Neuronal stem cell (in vitro differentiated cells): ENCODE measurements around the gene ZBTB24.

Source experiments
- DNase-seq: peaks from one replicate; pipeline ENCODE4 v3.0.0-alpha.2; 2013; ENCODE audit warnings: low spot score
- H2AFZ ChIP-seq: one replicate; pipeline ENCODE4 v1.6.1; 2013; ENCODE audit warnings: mild to moderate bottlenecking, low read length, inconsistent platforms
- H2AK5ac ChIP-seq: 2 replicates; pipeline ENCODE4 v1.6.1; 2013; ENCODE audit warnings: low read depth, mild to moderate bottlenecking, inconsistent platforms, low read length, moderate library complexity, mixed read lengths
- H2BK120ac ChIP-seq: 2 replicates; pipeline ENCODE4 v1.6.1; 2013; ENCODE audit warnings: low read depth, mild to moderate bottlenecking, inconsistent platforms, low read length, moderate library complexity, mixed read lengths
- H2BK12ac ChIP-seq: one replicate; pipeline ENCODE4 v1.6.1; 2013; ENCODE audit warnings: low read length, inconsistent platforms
- H2BK15ac ChIP-seq: 2 replicates; pipeline ENCODE4 v1.6.1; 2013; ENCODE audit warnings: mild to moderate bottlenecking, low read length, inconsistent platforms, mixed read lengths
- H2BK5ac ChIP-seq: one replicate; pipeline ENCODE4 v1.6.1; 2013; ENCODE audit warnings: inconsistent platforms, mild to moderate bottlenecking, low read length, moderate library complexity
- H3K14ac ChIP-seq: one replicate; pipeline ENCODE4 v1.6.1; 2013; ENCODE audit warnings: low read length, inconsistent platforms
- H3K18ac ChIP-seq: 2 replicates; pipeline ENCODE4 v1.6.1; 2013; ENCODE audit warnings: low read length, inconsistent platforms
- H3K23ac ChIP-seq: 2 replicates; pipeline ENCODE4 v1.6.1; 2013; ENCODE audit warnings: low read depth, mild to moderate bottlenecking, mixed read lengths, low read length, inconsistent platforms; ENCODE audit not compliant: poor library complexity
- H3K27ac ChIP-seq: replicated peaks from 3 replicates; pipeline ENCODE4 v1.5.1; 2013; ENCODE audit warnings: low read length, inconsistent platforms
- H3K27me3 ChIP-seq, 3 experiments: 2 replicates each; pipeline ENCODE4 v1.6.1; 2013; ENCODE audit warnings: low read length in 3 of 3, mild to moderate bottlenecking in 2 of 3, inconsistent platforms in 1 of 3, low read depth in 1 of 3, mixed read lengths in 1 of 3, moderate library complexity in 1 of 3; ENCODE audit not compliant: control insufficient read depth in 3 of 3, insufficient read depth in 3 of 3
- H3K36me3 ChIP-seq, 2 donors: replicated peaks in 1 of 2; 2 replicates each; pipeline ENCODE4 v1.6.1; 2013; ENCODE audit warnings: low read length in 2 of 2; ENCODE audit not compliant: control insufficient read depth in 2 of 2, insufficient read depth in 2 of 2
- H3K4ac ChIP-seq: 2 replicates; pipeline ENCODE4 v1.6.1; 2013; ENCODE audit warnings: inconsistent platforms, mild to moderate bottlenecking, low read length, moderate library complexity
- H3K4me1 ChIP-seq, 2 donors: 1 replicate in 1 of 2; 2 replicates in 1 of 2; pipeline ENCODE4 v1.6.1; 2013; ENCODE audit warnings: low read length in 2 of 2, low read depth in 1 of 2; ENCODE audit not compliant: control insufficient read depth in 2 of 2, insufficient read depth in 1 of 2
- H3K4me2 ChIP-seq: one replicate; pipeline ENCODE4 v1.6.1; 2013; ENCODE audit warnings: mild to moderate bottlenecking, low read length, inconsistent platforms; ENCODE audit not compliant: insufficient read depth, poor library complexity, severe bottlenecking
- H3K4me3 ChIP-seq, 2 donors: 2 replicates each; pipeline ENCODE4 v1.5.1; 2013; ENCODE audit warnings: low read length in 2 of 2, mild to moderate bottlenecking in 2 of 2, inconsistent platforms in 1 of 2, moderate library complexity in 1 of 2
- H3K79me1 ChIP-seq: one replicate; pipeline ENCODE4 v1.6.1; 2013; ENCODE audit warnings: low read depth, mild to moderate bottlenecking, inconsistent platforms, low read length, moderate library complexity
- H3K9ac ChIP-seq: one replicate; pipeline ENCODE4 v1.6.1; 2013; ENCODE audit warnings: mild to moderate bottlenecking, low read depth, low read length, inconsistent platforms; ENCODE audit not compliant: poor library complexity
- H3K9me3 ChIP-seq, 2 donors: replicated peaks in 1 of 2; 2 replicates each; pipeline versions ENCODE3 to v1.6.1; 2013; ENCODE audit warnings: low read length in 2 of 2, mild to moderate bottlenecking in 2 of 2, inconsistent platforms in 1 of 2, low read depth in 1 of 2, mixed read lengths in 1 of 2, moderate library complexity in 1 of 2; ENCODE audit not compliant: control insufficient read depth in 2 of 2, insufficient read depth in 1 of 2
- H4K8ac ChIP-seq: one replicate; pipeline ENCODE4 v1.6.1; 2013; ENCODE audit warnings: low read depth, mild to moderate bottlenecking, inconsistent platforms, low read length, moderate library complexity
- H4K91ac ChIP-seq: one replicate; pipeline ENCODE4 v1.6.1; 2013; ENCODE audit warnings: low read length, low read depth, mild to moderate bottlenecking, inconsistent platforms; ENCODE audit not compliant: poor library complexity
- WGBS, 2 donors: extraction: QIAGEN DNeasy Blood & Tissue Kit; methylation state at CpG; one replicate each; pipeline ENCODE4 v1.1.7; 2013; ENCODE audit warnings: missing lambda C conversion rate in 2 of 2, mixed read lengths in 1 of 2; ENCODE audit not compliant: insufficient read length in 2 of 2, insufficient replicate concordance in 1 of 2; ENCODE audit errors: extremely low coverage in 2 of 2; 5-methylcytosine and 5-hydroxymethylcytosine counted together

The ZBTB24 gene

GRCh38 chr6:109445382-109445781 is 37.6 kb downstream of the ZBTB24 start:
- peaks cover 6 to 7% of the 10 kb centered on the region in 2 donors for H3K4me1 ChIP-seq
- no peak overlapping the region for H3K4me3 ChIP-seq
- no peak overlapping the region for H3K4me2 ChIP-seq
- H3K14ac ChIP-seq, result no peak overlapping the region
- no peaks in the 10 kb centered on the region for H3K9me3 ChIP-seq
- peaks cover 45 to 57% of the 10 kb centered on the region in 2 donors for H3K36me3 ChIP-seq
- no peaks in the 10 kb centered on the region for H3K27me3 ChIP-seq
- WGBS, 2 donors, result no CpG with 5 or more reads among the region's 9 CpGs
- no peak overlapping the region for H2AK5ac ChIP-seq
- H3K27ac ChIP-seq, result no peak overlapping the region
- no peak overlapping the region for H3K9ac ChIP-seq
- H3K4ac ChIP-seq, result no peak overlapping the region
- H2BK15ac ChIP-seq, result no peak overlapping the region
- H2BK120ac ChIP-seq, result no peak overlapping the region
- H3K79me1 ChIP-seq, result peaks cover 3% of the 10 kb centered on the region
- H3K23ac ChIP-seq, result no peak overlapping the region
- DNase-seq, result no peak
- no peak overlapping the region for H3K18ac ChIP-seq
- H2BK12ac ChIP-seq, result no peak overlapping the region
- H4K91ac ChIP-seq, result no peak overlapping the region
- H2AFZ ChIP-seq, result no peak overlapping the region
- no peak overlapping the region for H2BK5ac ChIP-seq
- no peak overlapping the region for H4K8ac ChIP-seq

GRCh38 chr6:109443425-109443950 is 39.5 kb downstream of the ZBTB24 start:
- DNase-seq, result no peak
- H3K9me3 ChIP-seq, result no peaks in the 10 kb centered on the region
- no peak overlapping the region for H3K14ac ChIP-seq
- H2BK12ac ChIP-seq, result no peak overlapping the region
- H3K36me3 ChIP-seq, result peaks cover 41 to 50% of the 10 kb centered on the region in 2 donors
- H2AK5ac ChIP-seq, result peak overlapping the region; percentile 6
- no peak overlapping the region for H3K27ac ChIP-seq
- H4K8ac ChIP-seq, result no peak overlapping the region
- no peaks in the 10 kb centered on the region for H3K27me3 ChIP-seq
- H3K23ac ChIP-seq, result peak overlapping the region; percentile 48
- H4K91ac ChIP-seq, result no peak overlapping the region
- WGBS, 2 donors, result no CpG with 5 or more reads among the region's 10 CpGs
- H2BK15ac ChIP-seq, result no peak overlapping the region
- no peak overlapping the region for H3K18ac ChIP-seq
- H2BK5ac ChIP-seq, result no peak overlapping the region
- H3K4me1 ChIP-seq, result peaks cover 9 to 10% of the 10 kb centered on the region in 2 donors
- no peak overlapping the region for H3K4ac ChIP-seq
- no peak overlapping the region for H3K4me2 ChIP-seq
- no peak overlapping the region for H2BK120ac ChIP-seq
- H2AFZ ChIP-seq, result no peak overlapping the region
- no peak overlapping the region for H3K4me3 ChIP-seq
- H3K79me1 ChIP-seq, result peaks cover 3% of the 10 kb centered on the region
- peak overlapping the region; percentile 51 for H3K9ac ChIP-seq

GRCh38 chr6:109442393-109442924 is 40.6 kb downstream of the ZBTB24 start:
- peak overlapping the region; percentile 13 for H3K9ac ChIP-seq
- peak overlapping the region; percentile 49 for H2BK5ac ChIP-seq
- no peak overlapping the region for H2AFZ ChIP-seq
- H3K9me3 ChIP-seq, result no peaks in the 10 kb centered on the region
- no peak overlapping the region for H2BK15ac ChIP-seq
- H4K8ac ChIP-seq, result no peak overlapping the region
- H3K18ac ChIP-seq, result no peak overlapping the region
- no peak overlapping the region for H3K4ac ChIP-seq
- no peak overlapping the region for H2AK5ac ChIP-seq
- peaks cover 9 to 10% of the 10 kb centered on the region in 2 donors for H3K4me1 ChIP-seq
- H4K91ac ChIP-seq, result no peak overlapping the region
- peak overlapping the region; percentile 27 for H2BK120ac ChIP-seq
- no peak overlapping the region for H3K27ac ChIP-seq
- H3K36me3 ChIP-seq, result peaks cover 41 to 50% of the 10 kb centered on the region in 2 donors
- H2BK12ac ChIP-seq, result no peak overlapping the region
- no peaks in the 10 kb centered on the region for H3K27me3 ChIP-seq
- H3K4me3 ChIP-seq, result no peak overlapping the region
- H3K4me2 ChIP-seq, result no peak overlapping the region
- WGBS, 2 donors, result no CpG with 5 or more reads among the region's 6 CpGs
- no peak for DNase-seq
- no peak overlapping the region for H3K23ac ChIP-seq
- peaks cover 3% of the 10 kb centered on the region for H3K79me1 ChIP-seq
- no peak overlapping the region for H3K14ac ChIP-seq

GRCh38 chr6:109441069-109441816 is 41.8 kb downstream of the ZBTB24 start:
- Histone ChIP-seq H3K4me1 (peaks cover 9 to 10% of the 10 kb centered on the region in 2 donors), H2BK15ac (peak overlapping the region; percentile 99), H3K27ac (peak overlapping the region; percentile 65), H3K4ac (no peak overlapping the region), H3K9me3 (no peaks in the 10 kb centered on the region), H2AFZ (peak overlapping the region; percentile 99), H3K18ac (peak overlapping the region; percentile 99), H3K36me3 (peaks cover 32 to 40% of the 10 kb centered on the region in 2 donors), H3K14ac (peak overlapping the region; percentile 91), H3K27me3 (no peaks in the 10 kb centered on the region), H2AK5ac (peak overlapping the region; percentile 18), H3K23ac (peak overlapping the region; percentile 94), H3K9ac (peak overlapping the region; percentile 96), H3K4me2 (peak overlapping the region; percentile 90), H2BK5ac (peak overlapping the region; percentile 83), H4K8ac (peak overlapping the region; percentile 10), H2BK12ac (no peak overlapping the region), H4K91ac (no peak overlapping the region), H3K4me3 (peak overlapping the region; percentile 88 to 93), H2BK120ac (peak overlapping the region; percentile 21), H3K79me1 (peaks cover 3% of the 10 kb centered on the region)
- DNase-seq, result peak; percentile 42
- no CpG with 5 or more reads among the region's 31 CpGs for WGBS, 2 donors
